ENCODE results near the gene CLDN12.

Gene CLDN12

DNA sequence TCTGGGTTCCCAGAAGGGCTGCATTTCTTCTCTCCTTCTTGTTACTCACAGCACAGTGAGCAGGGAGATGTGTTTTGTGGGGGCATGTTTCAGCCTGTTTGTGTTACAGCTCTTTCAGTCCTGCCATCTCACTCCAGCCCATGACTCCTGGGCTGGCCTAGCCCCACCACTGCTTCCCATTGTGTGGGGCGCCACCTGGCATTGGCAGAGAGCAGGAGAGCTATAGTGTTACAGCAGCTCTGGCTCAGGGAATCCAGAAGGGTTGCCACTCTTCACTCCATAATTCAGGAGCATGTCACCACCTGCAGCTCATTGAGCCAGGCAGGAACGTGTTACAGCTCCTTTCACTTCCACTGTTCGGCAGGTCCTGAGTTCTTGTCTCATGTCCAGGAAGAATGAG lies 30.0 kb downstream of the CLDN12 start:
- no peak for DNase-seq

DNA sequence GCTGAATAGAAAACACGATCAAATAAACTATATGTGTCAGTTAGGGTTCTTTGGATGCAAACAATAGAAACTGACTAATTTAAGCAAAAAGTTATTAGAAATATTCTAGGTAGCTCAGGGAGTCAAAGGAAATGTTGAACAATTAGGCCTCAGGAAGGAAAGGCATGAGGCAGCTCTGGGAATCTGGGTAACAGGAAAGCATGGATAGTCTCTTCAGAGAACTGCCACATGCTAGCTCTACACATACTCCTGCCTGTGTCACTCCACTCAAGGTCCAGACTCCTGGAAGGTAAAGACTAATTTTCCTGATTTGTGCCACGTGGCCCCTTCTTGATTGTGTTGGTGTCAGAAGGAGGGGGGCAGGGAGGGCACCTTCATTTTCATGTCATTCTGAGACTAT lies 42.4 kb downstream of the CLDN12 start:
- DNase-seq, result no peak

DNA sequence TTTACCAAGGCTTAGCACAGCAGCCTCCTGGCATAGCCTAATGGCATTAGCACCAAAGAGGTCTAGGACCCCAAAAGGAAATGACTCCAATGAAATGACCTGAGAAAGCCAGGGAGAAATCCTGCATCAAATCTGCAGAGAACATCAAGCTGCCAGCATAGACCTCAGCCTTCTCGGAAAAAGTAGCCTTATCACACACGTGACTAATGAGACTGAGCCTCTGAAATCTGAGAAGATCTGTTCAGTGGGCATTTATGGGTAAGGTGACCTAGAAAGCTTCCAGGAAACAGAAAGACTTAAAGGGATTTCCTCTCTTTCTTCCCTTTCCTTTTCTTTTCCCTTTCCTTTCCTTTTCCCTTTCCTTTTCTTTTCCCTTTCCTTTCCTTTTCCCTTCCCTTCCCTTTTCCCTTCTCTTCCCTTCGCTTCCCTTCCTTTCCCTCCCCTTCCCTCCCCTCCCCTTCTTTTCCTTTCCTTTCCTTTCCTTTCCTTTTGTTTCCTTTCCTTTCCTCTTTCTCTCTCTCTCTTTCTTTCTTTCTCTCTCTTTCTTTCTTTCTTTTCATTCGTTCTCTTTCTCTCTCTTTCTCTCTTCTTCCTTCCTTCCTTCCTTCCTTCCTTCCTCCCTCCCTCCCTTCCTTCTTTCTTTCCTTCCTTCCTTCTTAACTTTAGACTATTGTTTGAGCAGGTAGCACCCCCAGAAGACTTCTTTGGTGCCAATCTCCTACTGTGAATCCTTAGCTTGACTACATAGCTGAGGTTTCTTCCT lies 43.1 kb downstream of the CLDN12 start:
- no peak for DNase-seq

DNA sequence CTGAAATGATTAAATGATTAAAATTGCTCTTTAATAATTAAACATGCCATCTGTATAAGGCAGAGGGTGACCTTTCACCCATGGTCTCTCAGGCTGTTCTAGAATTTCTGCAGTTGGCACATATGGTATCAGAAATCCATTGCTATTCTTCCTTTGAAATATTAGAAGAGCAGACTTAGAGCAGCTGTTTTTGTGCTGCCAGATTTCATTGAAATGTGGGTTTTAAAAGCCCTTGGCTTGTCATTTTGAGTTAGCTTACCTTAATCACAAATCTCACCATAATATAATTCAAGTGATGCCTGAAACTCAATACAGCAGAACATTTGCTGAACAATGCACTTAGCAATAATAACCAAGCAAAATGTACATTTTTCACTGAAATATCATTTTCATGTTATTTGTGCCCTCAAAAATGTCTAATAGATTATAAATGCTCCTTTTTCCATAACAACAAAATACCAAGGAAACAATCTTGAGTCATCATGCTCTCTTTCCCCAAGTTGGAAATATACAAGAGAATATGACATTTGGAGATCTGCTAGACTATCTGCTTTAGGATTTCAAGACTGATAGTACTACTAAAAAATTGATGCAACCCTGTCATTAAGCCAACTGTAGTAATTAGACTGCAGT lies 50.1 kb downstream of the CLDN12 start:
- DNase-seq, result no peak

DNA sequence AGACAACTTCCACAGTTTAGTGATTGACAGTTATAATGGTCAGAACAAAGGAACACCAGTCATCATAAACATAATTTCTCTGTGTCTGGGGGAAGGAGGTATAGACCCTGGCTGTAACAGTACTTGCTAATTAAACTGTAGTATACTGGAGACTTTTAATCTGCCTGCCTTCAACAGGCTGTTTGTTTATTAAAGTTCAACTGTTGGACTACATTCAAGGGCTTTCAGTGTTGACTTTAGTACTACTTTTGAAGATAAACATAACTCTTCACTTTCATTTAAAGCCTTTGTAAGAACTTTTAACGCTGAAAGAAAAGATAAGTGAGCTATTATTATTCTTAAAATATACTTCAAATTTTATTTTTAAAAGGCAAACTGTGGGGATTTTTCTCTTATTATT lies 50.7 kb downstream of the CLDN12 start:
- DNase-seq, result no peak

DNA sequence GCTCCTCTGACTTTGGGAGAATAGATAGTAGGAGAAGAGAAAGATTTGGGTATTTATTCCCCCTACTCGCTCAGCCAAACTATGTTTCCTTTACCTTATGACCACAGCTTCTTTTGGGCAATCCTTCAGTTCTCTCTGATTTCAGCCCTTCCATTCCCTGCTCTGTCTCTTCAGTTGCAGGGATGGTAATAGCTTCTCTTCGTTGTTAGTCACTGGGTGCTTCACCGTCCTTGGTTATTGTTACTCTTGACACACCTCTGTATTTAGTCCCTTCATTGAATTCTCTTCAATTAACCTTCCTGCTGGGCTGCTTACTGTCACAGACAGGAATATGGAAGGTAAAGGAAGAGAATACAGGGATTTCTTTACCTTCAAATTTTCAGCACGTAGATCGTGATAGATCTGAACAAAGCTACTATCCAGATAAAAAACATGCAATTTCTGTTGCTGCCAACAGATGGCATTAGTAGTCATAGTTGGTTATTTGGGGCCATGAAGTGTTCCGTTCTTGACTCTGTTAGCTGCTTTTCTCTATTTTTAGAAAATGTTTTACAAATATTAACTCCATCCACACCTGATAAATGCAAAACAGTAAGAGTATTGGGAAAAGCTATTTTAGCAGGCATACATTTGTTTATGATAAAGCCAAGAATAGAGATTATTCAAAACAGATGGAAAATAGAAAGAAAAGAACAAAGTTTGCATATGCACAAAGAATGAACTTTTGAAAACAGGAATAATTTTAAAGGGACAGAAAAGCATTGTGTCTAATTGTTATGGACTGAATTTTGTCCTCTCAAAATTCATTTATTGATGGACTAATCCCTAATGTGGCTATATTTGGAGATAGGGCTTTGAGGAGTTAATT lies 52.1 kb downstream of the CLDN12 start:
- peak; percentile 73 for DNase-seq

DNA sequence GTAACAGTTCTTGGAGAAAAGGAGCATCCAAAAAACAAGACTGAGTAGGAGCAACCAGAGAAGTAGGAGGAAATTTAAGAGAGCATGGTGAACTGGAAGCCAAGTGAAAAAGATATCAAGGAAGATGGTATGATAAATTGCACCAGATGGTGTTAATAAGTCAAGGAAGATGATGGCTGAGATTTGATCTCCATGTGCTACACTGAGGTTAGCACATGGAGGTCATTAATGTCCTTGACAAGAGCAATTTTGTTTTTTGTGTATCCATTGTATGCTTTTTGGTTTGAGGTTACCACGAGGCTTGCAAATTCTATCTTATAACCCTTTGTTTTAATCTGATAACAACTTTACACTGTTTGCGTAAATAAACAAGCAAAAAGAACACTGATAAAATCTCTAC lies 54.8 kb downstream of the CLDN12 start:
- DNase-seq, result no peak

DNA sequence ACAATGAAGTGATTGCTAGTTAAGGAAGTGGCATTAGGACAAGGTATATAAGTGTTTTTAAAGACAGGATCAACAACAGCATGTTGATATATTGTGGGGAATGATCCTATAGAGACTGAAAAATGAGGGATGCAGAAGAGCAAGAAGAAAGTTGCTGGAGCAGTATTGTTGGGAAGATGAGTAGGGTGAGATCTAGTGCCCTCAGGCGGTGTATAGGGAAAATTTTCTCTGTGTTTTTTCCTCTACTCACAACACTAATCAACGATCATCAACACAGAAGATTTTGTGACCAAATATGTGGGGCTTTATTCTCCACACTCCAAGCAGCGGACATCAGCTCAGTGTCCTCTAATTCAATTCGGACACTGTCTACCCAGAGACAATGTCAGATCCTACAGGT lies 56.6 kb downstream of the CLDN12 start:
- DNase-seq, result peak; percentile 35

DNA sequence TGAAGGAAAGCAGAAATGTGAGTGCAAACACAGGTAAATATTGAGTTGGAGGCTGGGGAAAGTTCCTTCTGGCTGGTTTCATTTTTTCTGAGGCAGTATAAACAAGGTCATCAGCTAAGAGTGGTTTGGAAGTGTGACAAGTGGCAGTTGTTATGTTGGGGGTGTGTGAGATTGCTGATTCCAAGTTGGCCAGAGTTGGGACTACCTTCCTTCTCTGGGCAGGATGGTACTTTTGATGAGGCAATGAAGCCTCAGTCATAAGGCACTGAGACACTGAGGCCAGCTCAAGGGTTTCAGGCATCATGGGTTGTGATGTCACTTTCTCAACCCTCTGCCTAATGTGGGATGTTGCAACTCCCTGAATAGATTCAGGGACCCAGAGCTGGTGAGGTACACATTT lies 58.0 kb downstream of the CLDN12 start:
- peak; percentile 59 for DNase-seq

DNA sequence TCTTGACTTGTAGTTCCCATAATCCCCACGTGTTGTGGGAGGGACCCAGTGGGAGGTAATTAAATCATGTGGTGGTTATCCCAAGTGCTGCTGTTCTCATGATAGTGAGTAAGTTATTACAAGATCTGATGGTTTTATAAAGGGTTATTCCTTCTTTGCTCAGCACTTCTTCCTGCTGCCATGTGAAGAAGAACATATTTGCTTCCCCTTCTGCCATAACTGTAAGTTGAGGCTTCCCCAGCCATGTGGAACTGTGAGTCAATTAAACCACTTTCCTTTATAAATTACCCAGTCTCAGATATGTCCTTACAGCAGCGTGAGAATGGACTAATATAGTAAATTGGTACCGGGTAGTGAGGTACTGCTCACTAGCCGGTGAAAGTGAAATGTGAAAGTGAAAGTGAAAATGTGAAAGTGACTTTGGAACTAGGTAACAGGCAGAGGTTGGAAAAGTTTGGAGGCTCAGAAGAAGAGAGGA lies 59.9 kb downstream of the CLDN12 start:
- DNase-seq, result peak; percentile 10

All from DMS53 (cell line).